ENCODE results near the gene PNPO. TPM values are rescaled to one million over a fixed set of nuclear protein-coding genes. Genes with fewer than 3 reads are reported as not detected.

Gene PNPO
- total RNA-seq, 1 experiment from 2014 or later = 12.3 TPM

DNA sequence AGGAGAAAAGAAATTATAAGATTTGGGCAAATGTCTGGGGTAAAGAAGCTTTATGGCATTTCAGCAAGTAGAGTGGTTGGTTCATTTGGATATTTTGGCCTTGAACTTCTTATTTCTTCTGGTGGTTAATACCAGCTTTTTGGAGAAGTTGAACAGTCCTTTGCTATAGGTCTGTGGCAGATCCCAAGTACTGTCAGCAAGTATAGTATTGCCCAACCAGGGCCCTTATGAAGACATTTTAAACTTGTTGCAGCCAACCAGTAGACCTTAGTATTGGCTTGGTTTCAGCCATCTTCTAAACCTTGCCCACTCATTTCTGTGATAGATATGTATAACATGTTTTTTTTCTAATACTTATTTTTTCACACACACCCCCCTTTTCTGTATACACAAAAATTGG is 43.1 kb upstream of the PNPO start:
- no TSS peak for BruUV-seq (replicated peaks)
- Histone ChIP-seq H3K4me3 (ENCODE audit: low read depth, low read length, poor library complexity, severe bottlenecking) (no peak overlapping the region), H3K27ac (ENCODE audit: low read depth, low read length, poor library complexity, severe bottlenecking) (no peak overlapping the region), H3K36me3 (ENCODE audit: insufficient read depth, low read length, poor library complexity, severe bottlenecking) (no peaks in the 10 kb centered on the region), H3K9me3 (ENCODE audit: low read depth, low read length, poor library complexity, severe bottlenecking) (no peaks in the 10 kb centered on the region), H3K27me3 (replicated peaks; ENCODE audit: insufficient read depth, low read depth, low read length, poor library complexity) (no peaks in the 10 kb centered on the region), H3K4me1 (ENCODE audit: insufficient read depth, low read length, poor library complexity, severe bottlenecking) (no peaks in the 10 kb centered on the region)
- TF ChIP-seq, protein P1, sequence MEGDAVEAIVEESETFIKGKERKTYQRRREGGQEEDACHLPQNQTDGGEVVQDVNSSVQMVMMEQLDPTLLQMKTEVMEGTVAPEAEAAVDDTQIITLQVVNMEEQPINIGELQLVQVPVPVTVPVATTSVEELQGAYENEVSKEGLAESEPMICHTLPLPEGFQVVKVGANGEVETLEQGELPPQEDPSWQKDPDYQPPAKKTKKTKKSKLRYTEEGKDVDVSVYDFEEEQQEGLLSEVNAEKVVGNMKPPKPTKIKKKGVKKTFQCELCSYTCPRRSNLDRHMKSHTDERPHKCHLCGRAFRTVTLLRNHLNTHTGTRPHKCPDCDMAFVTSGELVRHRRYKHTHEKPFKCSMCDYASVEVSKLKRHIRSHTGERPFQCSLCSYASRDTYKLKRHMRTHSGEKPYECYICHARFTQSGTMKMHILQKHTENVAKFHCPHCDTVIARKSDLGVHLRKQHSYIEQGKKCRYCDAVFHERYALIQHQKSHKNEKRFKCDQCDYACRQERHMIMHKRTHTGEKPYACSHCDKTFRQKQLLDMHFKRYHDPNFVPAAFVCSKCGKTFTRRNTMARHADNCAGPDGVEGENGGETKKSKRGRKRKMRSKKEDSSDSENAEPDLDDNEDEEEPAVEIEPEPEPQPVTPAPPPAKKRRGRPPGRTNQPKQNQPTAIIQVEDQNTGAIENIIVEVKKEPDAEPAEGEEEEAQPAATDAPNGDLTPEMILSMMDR (conservative IDR thresholded peaks at IDR 0.05; ENCODE audit: low read depth, low read length) = no peak
- TF ChIP-seq EZH2 (IDR thresholded peaks at IDR 0.05; ENCODE audit: borderline replicate concordance, low read depth, low read length, poor library complexity, severe bottlenecking) = no peak
- intact Hi-C loops (cut with micrococcal nuclease; ENCODE audit: unreplicated experiment) = no loop called here
- ChIA-PET CTCF (no interaction called here), POLR2A (ENCODE audit: low non-redundant PET) (no interaction called here)
- no peak for DNase-seq (ENCODE audit: low spot score)

DNA sequence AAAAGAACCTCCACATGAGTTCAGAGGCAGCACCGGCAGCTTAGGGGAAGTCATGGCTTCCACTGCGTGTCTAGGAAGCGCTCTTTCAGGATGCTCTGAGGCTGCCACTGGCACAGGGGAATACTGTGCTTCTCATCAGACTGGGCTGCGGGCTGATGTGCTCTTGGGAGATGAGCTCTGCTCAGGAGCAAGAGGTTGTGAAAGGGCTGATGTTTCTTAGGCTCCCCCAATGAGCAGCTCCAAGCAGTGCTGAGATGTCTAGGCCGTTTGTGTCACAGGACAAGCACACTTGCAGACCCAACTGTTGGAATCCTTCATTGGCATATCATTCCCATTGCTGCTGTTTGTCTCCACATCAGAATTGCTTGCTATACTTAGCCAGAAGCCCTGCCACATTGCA is 41.7 kb upstream of the PNPO start:
- Histone ChIP-seq H3K27me3 (replicated peaks; ENCODE audit: insufficient read depth, low read depth, low read length, poor library complexity) (no peaks in the 10 kb centered on the region), H3K4me1 (ENCODE audit: insufficient read depth, low read length, poor library complexity, severe bottlenecking) (no peaks in the 10 kb centered on the region), H3K27ac (ENCODE audit: low read depth, low read length, poor library complexity, severe bottlenecking) (no peak overlapping the region), H3K9me3 (ENCODE audit: low read depth, low read length, poor library complexity, severe bottlenecking) (no peaks in the 10 kb centered on the region), H3K36me3 (ENCODE audit: insufficient read depth, low read length, poor library complexity, severe bottlenecking) (no peaks in the 10 kb centered on the region), H3K4me3 (ENCODE audit: low read depth, low read length, poor library complexity, severe bottlenecking) (no peak overlapping the region)
- intact Hi-C loops (cut with micrococcal nuclease; ENCODE audit: unreplicated experiment) = no loop called here
- CTCF ChIA-PET = no interaction called here
- no peak for DNase-seq (ENCODE audit: low spot score)
- POLR2A ChIA-PET (ENCODE audit: low non-redundant PET) = no interaction called here
- no peak for TF ChIP-seq EZH2 (IDR thresholded peaks at IDR 0.05; ENCODE audit: borderline replicate concordance, low read depth, low read length, poor library complexity, severe bottlenecking)
- TF ChIP-seq, protein P1 (conservative IDR thresholded peaks at IDR 0.05; ENCODE audit: low read depth, low read length) = no peak
- no TSS peak for BruUV-seq (replicated peaks)

DNA sequence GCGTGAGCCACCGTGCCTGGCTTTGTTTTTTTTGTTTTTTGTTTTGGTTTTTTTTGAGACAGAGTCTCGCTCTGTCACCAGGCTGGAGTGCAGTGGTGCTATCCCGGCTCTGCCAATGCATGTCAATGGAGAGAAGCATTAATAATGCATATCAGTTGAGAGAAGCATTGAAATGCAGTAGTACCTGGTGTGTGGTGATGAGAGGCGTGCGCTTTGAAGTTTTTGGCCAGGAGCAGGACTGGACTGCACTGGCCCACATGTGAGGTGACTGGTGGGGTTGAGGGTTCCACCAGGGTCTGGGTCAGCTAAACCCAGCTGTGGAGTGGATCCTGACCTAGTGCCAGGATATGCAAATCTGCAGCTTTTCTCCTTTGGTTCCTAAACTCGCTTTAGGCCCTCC is 39.9 kb upstream of the PNPO start:
- intact Hi-C loops (cut with micrococcal nuclease; ENCODE audit: unreplicated experiment) = no loop called here
- no peak for TF ChIP-seq EZH2 (IDR thresholded peaks at IDR 0.05; ENCODE audit: borderline replicate concordance, low read depth, low read length, poor library complexity, severe bottlenecking)
- TF ChIP-seq, protein P1 (conservative IDR thresholded peaks at IDR 0.05; ENCODE audit: low read depth, low read length) = no peak
- Histone ChIP-seq H3K9me3 (ENCODE audit: low read depth, low read length, poor library complexity, severe bottlenecking) (no peaks in the 10 kb centered on the region), H3K4me3 (ENCODE audit: low read depth, low read length, poor library complexity, severe bottlenecking) (no peak overlapping the region), H3K4me1 (ENCODE audit: insufficient read depth, low read length, poor library complexity, severe bottlenecking) (no peaks in the 10 kb centered on the region), H3K27ac (ENCODE audit: low read depth, low read length, poor library complexity, severe bottlenecking) (no peak overlapping the region), H3K27me3 (replicated peaks; ENCODE audit: insufficient read depth, low read depth, low read length, poor library complexity) (no peaks in the 10 kb centered on the region), H3K36me3 (ENCODE audit: insufficient read depth, low read length, poor library complexity, severe bottlenecking) (no peaks in the 10 kb centered on the region)
- no peak for DNase-seq (ENCODE audit: low spot score)
- ChIA-PET POLR2A (ENCODE audit: low non-redundant PET) (no interaction called here), CTCF (no interaction called here)
- BruUV-seq (replicated peaks) = no TSS peak
